DMS79 treated with DMSO at 0.1 percent for 48 hours (cell line): Measurements from ENCODE around the gene TMSB15C.
"Not testable (repeated sequence)": the region's sequence is repeated elsewhere in the genome, so short reads cannot be mapped to it uniquely, and the experiment has no call there.

ENCODE experiments used
- DNase-seq: peaks from one replicate; lab custom pipeline; 2025; lab: John Stamatoyannopoulos, UW

TMSB15C gene

DNA sequence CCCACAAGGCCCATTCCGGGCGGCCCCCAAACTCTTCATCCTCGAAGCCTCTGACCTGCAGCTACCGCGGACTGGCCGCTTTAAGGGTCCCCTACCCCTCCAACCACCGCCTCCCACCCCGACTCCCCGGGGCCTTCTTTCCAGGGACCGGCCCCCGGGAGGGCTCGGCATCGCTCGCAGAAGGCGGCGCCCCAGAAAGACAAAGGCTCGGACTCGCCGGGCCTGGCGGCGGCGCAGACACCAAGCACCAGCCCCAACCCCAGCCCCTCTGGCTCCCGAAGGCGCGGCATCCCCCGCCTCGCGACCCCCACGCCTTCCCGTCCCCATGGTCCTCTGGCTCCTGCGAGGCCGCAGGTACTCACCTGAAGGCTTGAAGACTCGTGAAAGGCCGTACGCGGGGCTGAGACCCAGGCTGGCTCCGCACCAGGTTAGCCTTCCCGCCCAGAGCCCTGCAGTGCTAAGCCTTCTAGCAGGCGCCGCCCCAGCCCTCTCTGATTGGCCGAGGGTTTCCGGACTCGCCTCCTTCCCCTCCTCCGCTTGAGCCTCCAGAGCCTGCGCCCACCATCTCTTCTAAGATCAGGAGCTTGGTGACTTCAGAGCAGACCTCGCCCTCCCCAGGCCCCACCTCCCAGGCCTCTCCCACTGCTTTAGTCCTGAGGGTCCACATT is at the start of gene TMSB15C:
TMSB15C (minus strand) TSS at position 459 of the 668 bp plus-strand sequence.
- DNase-seq = not testable (repeated sequence)

DNA sequence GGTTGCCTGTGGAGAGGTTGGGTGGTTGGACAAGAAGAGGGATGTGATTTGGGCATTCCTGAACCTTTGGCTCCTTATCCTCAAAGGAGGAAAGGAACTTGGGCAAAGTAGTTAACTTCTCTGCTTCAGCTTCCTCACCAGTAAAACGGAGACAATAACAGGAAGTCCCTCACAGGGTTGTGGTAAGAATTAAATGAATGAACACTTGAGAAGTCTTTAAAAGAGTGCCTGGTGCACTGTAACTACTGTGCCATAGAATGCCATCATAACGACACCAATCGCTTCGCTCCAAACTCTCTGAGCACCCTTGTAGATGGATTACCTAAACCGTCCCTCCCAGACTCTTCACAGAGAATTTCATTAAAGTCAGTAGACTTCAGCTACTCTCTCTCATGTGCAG is 46.8 kb upstream of the TMSB15C start:
- DNase-seq = no peak

GRCh38 chrX:104118765-104119164 is 42.7 kb upstream of the TMSB15C start:
- DNase-seq = peak; percentile 0

- DNase-seq = no peak
Measured at GRCh38 chrX:104117759-104118158, 41.7 kb upstream of the TMSB15C start.

GRCh38 chrX:104113222-104113965 is 37.4 kb upstream of the TMSB15C start:
- DNase-seq = peak; percentile 43

DNA sequence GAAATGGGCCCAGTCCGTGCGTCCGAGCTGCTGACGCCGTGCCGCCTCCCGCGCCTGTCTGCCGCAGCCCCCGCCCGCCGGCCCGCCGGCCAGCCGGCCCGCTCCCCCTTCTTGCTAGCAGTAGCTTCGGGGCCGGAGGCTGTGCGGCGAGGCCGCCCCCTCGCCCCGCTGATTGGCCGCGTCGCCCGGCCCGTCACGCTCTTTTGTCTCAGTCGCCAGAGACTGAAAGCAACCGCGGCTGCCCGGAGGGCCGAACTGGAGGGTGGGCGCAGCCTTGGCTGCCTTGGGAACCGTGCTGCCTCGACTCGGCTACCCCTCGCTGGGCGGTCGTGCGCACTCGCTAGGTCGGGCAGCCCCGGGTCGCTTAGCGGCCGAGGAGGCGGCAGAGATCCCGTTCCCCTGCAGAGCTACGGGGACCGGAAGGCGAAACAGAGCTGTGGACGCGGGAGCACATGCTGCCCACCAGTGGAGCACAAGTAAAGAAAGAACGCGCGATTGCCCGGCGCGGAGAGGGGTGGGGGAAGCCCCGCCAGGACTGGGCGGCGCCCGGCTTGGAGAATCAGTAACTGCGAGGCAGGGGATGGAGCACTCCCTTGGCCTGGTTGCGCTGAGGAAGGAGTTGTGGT is 36.4 kb upstream of the TMSB15C start, which contains the start of gene ZCCHC18:
ZCCHC18 (plus strand) TSS at position 198 of the 626 bp plus-strand sequence. CDS start 1,589 bp downstream, outside the sequence.
- DNase-seq = peak; percentile 22

GRCh38 chrX:104110491-104111240 is 34.6 kb upstream of the TMSB15C start:
- DNase-seq = peak; percentile 37

- no peak for DNase-seq
Measured at GRCh38 chrX:104108955-104109354, 32.9 kb upstream of the TMSB15C start.

DNA sequence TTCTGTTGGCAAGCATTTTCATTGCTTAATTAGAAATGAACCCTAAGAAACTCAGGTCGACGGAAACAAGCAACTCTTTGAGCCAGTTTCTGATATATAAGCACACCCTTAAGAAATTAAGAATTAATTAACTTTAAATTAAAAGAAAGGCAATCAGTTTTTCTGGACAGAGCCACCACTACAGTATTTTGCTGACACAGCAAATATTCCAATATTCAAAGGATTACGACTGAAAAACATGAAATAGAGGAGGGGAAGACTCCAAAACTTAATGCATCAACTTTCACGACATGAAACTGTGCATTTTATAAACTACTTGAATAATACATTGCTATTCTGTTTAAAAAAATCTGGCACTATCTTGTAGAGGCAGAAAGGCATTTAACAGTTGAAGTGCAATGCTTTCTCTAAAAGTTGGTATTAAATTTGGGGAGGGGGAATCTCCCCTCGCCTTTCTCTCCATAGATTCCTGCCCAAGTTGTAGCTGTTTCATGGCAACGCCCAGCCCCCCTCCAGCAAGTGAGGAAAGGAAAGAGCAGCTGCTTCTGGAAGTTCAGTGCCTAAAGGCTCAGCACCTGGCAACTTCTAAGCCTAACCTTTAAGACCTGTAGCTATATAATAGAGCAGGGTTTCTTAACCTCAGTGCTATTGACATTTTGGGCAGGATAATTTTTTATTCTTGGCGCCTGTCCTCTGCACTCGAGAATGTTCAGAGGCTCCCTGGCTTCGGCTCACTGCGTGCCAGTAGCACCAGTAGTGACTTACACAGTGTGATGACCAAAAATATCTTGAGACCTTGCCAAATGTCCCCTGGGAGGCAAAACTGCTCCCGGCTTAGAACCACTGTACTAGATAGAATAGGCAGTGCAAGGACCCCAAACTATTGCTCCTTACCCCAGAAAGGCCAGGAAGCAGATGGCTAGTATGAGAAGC is 29.6 kb upstream of the TMSB15C start:
- no peak for DNase-seq

GRCh38 chrX:104104676-104105075 is 28.6 kb upstream of the TMSB15C start:
- DNase-seq = no peak

DNA sequence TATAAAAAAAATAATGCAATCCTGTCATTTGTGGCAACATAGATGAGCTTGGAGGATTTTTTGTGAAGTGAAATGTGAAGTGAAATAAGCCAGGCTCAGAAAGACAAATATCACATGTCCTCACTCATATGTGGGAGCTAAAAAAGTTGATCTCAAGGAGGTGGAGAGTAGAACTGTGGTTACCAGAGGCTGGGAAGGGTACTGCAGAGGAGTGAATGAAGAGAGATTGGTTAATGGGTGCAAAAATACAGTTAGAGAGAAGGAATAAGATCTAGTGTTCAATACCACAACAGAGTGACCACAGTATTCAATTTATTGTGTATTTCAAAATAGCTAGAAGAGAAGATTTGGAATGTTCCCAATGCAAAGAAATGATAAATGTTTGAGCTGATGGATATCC is 22.9 kb upstream of the TMSB15C start:
- DNase-seq = no peak

DNA sequence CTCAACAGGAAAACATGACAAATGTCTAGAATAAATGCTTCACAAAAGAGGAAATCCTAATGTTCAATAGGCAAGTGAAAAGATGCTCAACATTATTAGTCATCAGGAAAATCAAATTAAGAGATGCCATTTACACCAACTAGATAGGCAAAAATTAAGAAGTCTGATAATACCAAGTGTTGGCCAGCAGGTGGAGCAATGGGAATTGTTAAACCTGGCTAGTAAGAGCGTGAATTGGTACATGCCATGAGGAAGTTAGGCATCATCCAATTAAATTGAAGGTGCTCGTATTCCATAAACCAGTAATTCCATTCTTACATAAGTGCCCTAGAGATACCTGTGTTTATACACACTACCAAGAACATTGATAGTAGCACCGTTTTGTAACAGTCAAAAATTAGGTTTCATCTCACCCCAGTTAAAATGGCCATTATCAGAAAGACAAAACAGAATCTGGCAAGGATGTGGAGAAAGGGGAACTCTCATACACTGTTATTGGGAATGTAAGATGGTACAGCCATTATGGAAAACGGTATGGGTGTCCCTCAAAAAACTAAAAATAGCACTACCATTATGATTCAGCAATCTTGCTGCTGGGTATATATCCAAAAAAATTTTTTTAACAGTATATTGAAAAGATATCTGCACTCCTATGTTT is 22.2 kb upstream of the TMSB15C start:
- DNase-seq = peak; percentile 63

DNA sequence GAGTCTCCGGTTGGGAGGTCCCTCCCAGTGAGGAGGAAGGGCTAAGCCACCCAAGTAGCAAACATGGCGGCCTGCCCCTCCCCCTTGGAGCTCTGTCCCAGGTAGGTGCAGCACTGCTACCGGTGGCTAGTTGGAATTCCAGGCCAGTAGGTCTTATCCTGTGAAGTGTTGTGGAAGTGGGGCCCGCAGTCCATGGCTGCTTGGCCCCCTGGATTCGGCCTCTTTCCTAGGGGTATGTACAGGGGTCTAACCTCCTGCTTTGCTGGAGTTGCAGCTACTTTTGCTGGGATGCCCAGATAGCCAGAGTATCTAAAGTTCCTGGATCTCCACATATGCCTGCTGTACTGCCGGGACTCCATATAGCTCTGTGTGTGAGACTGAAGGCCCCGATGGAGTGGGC is 9.9 kb upstream of the TMSB15C start:
- DNase-seq = no peak

DNA sequence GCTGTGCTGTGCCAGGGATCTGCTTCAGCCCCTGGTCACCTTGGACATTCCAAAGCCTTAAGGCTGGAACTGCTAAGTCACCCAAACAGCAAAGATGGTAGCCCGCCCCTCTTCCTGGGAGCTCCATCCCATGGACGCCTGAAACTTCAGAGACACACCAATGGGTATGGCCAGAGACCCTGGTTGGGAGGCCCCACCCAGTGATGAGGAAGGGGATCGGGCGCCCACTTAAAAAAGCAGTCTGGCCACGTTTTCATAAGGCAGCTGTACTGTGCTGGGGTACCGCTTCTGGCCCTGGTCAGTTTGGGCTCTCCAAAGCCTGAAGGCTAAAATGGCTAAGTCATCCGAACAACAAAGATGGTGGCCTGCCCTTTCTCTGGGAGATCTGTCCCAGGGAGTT is 9.4 kb upstream of the TMSB15C start:
- DNase-seq = no peak

- DNase-seq = no peak
Measured at GRCh38 chrX:104084534-104085277, 8.7 kb upstream of the TMSB15C start.

- no peak for DNase-seq
Measured at GRCh38 chrX:104084063-104084462, 8.0 kb upstream of the TMSB15C start.

GRCh38 chrX:104077854-104078253 is 1.8 kb upstream of the TMSB15C start:
- not testable (repeated sequence) for DNase-seq

GRCh38 chrX:104062636-104063035 is 13.4 kb downstream of the TMSB15C start:
- DNase-seq = not testable (repeated sequence)

DNA sequence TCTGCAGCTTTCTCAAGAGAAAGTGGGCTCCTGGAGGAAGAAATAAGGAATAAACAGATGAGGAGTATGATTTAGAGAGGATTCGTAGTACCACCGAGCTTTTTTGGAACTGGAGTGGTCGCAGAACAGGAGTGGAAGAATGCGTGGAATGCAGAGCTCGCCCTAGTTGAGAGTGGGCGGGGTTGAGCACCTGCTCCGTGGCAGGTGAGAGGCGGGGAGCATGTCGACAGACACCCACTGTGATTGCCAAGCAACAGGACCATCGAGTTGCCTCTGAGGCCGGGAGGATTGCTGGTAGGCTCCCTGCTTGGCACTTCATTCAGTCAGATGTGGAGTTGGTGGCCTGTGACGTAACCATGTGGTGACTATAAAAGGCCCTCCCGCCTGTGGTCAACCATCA is 21.1 kb downstream of the TMSB15C start:
- DNase-seq = not testable (repeated sequence)

GRCh38 chrX:104047171-104047570 is 28.9 kb downstream of the TMSB15C start:
- DNase-seq = no peak
